SK-N-MC (cell line): Measurements from ENCODE around the gene DAND5.

Experiments used
- DNase-seq: peaks from one replicate; pipeline ENCODE4 v3.0.0-alpha.2; 2011; ENCODE audit warnings: low read depth, low spot score
- H3K27ac ChIP-seq: fragments of 200-600 bp; sonication (generic); 2 replicates; pipeline ENCODE4 v1.5.1; 2016; ENCODE audit warnings: mixed run types
- H3K36me3 ChIP-seq: fragments of 200-600 bp; sonication (generic); 2 replicates; pipeline ENCODE4 v1.6.1; 2017; ENCODE audit warnings: antibody characterized with exemption, low read length, mixed read lengths; ENCODE audit not compliant: insufficient read depth
- H3K4me3 ChIP-seq: fragments of 200-600 bp; sonication (generic); 2 replicates; pipeline ENCODE4 v1.5.1; 2016
- H3K9ac ChIP-seq: fragments of 200-600 bp; sonication (generic); 2 replicates; pipeline ENCODE4 v1.8.0; 2017; ENCODE audit warnings: mixed run types, mixed read lengths; ENCODE audit not compliant: insufficient read length
- H3K9me3 ChIP-seq: fragments of 200-600 bp; sonication (generic); 2 replicates; pipeline ENCODE4 v1.6.1; 2017; ENCODE audit warnings: low read depth, mild to moderate bottlenecking, antibody characterized with exemption, low read length, moderate library complexity, mixed read lengths
- EZH2 ChIP-seq: fragments of 200-600 bp; sonication (generic); IDR thresholded peaks from one replicate; pipeline ENCODE4 v1.6.1; 2017; ENCODE audit warnings: antibody characterized with exemption
- FOXP2 ChIP-seq: optimal IDR thresholded peaks from 2 replicates; pipeline ENCODE3; 2011; ENCODE audit warnings: mild to moderate bottlenecking, moderate library complexity; ENCODE audit not compliant: insufficient read depth; ENCODE audit errors: extremely low read length, control extremely low read depth
- POLR2AphosphoS5 ChIP-seq: IDR thresholded peaks from 2 replicates; pipeline ENCODE4 v1.6.1; 2012; ENCODE audit warnings: mild to moderate bottlenecking, low read depth, low read length, borderline replicate concordance

Gene DAND5

GRCh38 chr19:12993562-12993961, 24.2 kb downstream of the DAND5 start:
- H3K27ac ChIP-seq: no peak overlapping the region
- no peak overlapping the region for H3K9ac ChIP-seq
- H3K36me3 ChIP-seq: peaks cover under 1% of the 10 kb centered on the region; the same call in 1 of the 2 replicates

GRCh38 chr19:12994701-12995595, 25.6 kb downstream of the DAND5 start, which contains the start of gene NFIX:
TSS of gene NFIX (plus strand) at chr19:12995475. CDS start at chr19:12995838, 363 bp downstream.
- Histone ChIP-seq H3K4me3 (peak within 1 kb of the TSS; percentile 92), H3K36me3 (peaks cover 4% of the 10 kb centered on the region; the same call in 1 of the 2 replicates), H3K9ac (peak within 1 kb of the TSS; percentile 88), H3K9me3 (no peaks in the 10 kb centered on the region), H3K27ac (no peak within 1 kb of the TSS)
- TF ChIP-seq FOXP2: no peak
- peak; percentile 29; the same call in 1 of the 2 replicates for TF ChIP-seq POLR2AphosphoS5
- TF ChIP-seq EZH2: no peak
- DNase-seq: no peak

More at GRCh38 chr19:12993562-12993961, 24.2 kb downstream of the DAND5 start:
- H3K4me3 ChIP-seq: no peak overlapping the region
- DNase-seq: no peak
- no peak for TF ChIP-seq POLR2AphosphoS5
- TF ChIP-seq EZH2: no peak
- TF ChIP-seq FOXP2: no peak
- H3K9me3 ChIP-seq: no peaks in the 10 kb centered on the region

- Histone ChIP-seq H3K27ac (no peak overlapping the region), H3K36me3 (peaks cover 4% of the 10 kb centered on the region; the same call in 1 of the 2 replicates), H3K4me3 (peak overlapping the region; percentile 92), H3K9me3 (no peaks in the 10 kb centered on the region), H3K9ac (peak overlapping the region; percentile 88)
- TF ChIP-seq FOXP2 (no peak), EZH2 (no peak), POLR2AphosphoS5 (no peak)
- no peak for DNase-seq
These were observed 26.4 kb downstream of the DAND5 start for GRCh38 chr19:12995596-12996405.

GRCh38 chr19:12996406-12997094, 27.2 kb downstream of the DAND5 start:
- Histone ChIP-seq H3K9ac (peak overlapping the region; percentile 88), H3K4me3 (peak overlapping the region; percentile 92), H3K9me3 (no peaks in the 10 kb centered on the region), H3K36me3 (peaks cover 4% of the 10 kb centered on the region; the same call in 1 of the 2 replicates), H3K27ac (no peak overlapping the region)
- no peak for TF ChIP-seq FOXP2
- no peak for TF ChIP-seq POLR2AphosphoS5
- no peak for TF ChIP-seq EZH2
- no peak for DNase-seq

GRCh38 chr19:12997179-12997966, 28.0 kb downstream of the DAND5 start:
- TF ChIP-seq FOXP2: no peak
- TF ChIP-seq EZH2: no peak
- no peak for TF ChIP-seq POLR2AphosphoS5
- DNase-seq: no peak

GRCh38 chr19:12997967-12998940, 28.9 kb downstream of the DAND5 start:
- Histone ChIP-seq H3K36me3 (peaks cover 4% of the 10 kb centered on the region; the same call in 1 of the 2 replicates), H3K27ac (peak overlapping the region; percentile 74), H3K4me3 (no peak overlapping the region), H3K9me3 (no peaks in the 10 kb centered on the region), H3K9ac (no peak overlapping the region)
- DNase-seq: no peak
- TF ChIP-seq FOXP2: no peak
- no peak for TF ChIP-seq EZH2
- TF ChIP-seq POLR2AphosphoS5: no peak

More at GRCh38 chr19:12997179-12997966, 28.0 kb downstream of the DAND5 start:
- H3K9me3 ChIP-seq: no peaks in the 10 kb centered on the region
- H3K27ac ChIP-seq: peak overlapping the region; percentile 74
- peak overlapping the region; percentile 92 for H3K4me3 ChIP-seq
- peaks cover 4% of the 10 kb centered on the region; the same call in 1 of the 2 replicates for H3K36me3 ChIP-seq
- H3K9ac ChIP-seq: peak overlapping the region; percentile 47
